PC-3 (cell line): ENCODE data around the gene INPP5D.

Source experiments
- CTCF ChIP-seq: fragments of 300-600 bp; sonication (generic); conservative IDR thresholded peaks from 2 replicates; pipeline ENCODE4 v1.5.1; 2017; ENCODE audit warnings: antibody characterized with exemption, low read depth, mild to moderate bottlenecking, low read length
- EZH2 ChIP-seq: fragments of 300-600 bp; sonication (generic); IDR thresholded peaks from one replicate; pipeline ENCODE4 v1.6.1; 2017; ENCODE audit warnings: antibody characterized with exemption, mild to moderate bottlenecking, low read length; ENCODE audit not compliant: unreplicated experiment

GRCh38 chr2:233101141-233101540 lies 41.0 kb downstream of the INPP5D start:
- TF ChIP-seq EZH2 (no peak), CTCF (no peak)
